ENCODE data around the gene TRDN. TPM values are rescaled to one million over a fixed set of nuclear protein-coding genes. Genes with fewer than 3 reads are reported as not detected.

Gene TRDN
- total RNA-seq, 1 donor from 2014 or later, result 0.06 TPM

DNA sequence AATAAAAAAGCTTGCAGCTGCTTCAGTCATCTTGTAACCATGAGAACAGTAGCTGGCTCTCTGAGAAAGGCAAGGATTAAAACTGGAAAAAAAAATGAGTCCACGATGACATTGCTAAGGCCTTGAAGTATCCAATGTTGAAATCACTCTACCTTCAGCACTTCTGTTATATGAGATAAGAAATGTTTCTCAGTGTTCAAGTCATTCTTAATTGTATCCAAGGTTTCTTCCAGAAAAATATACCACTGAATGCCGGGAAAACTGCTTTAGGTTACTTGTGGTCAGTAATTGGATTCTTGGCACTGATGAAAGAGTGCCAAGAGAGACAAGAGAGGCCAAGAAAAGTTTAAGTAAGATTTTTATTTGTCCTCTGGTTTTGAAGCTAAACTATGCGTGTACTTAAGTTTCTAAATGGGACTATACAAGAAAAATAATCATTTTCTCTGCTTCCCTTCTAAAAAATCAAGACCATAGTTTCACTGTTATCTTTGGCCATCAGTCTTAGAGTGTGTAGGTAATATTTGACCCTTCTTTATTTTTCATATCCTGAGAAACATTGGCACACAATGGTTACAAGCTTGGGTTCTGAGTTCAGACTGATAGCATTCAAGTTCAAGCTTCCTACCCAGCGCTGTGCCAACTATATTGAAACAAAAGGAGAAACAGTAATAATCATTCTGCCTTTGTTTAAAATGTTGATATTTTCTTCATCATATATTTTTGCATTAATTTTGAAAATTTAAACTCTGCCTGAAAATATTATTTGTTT lies 84.6 kb downstream of the TRDN start:
- Mint-ChIP-seq H3K27me3 (ENCODE audit: insufficient read depth, low read depth) (no peaks in the 10 kb centered on the region), H3K27ac (no peak overlapping the region), H3K4me3 (no peak overlapping the region), H3K36me3 (no peaks in the 10 kb centered on the region), H3K9me3 (no peaks in the 10 kb centered on the region), H3K4me1 (no peaks in the 10 kb centered on the region)
- no peaks in the 10 kb centered on the region for H3K27me3 ChIP-seq
- H3K9me3 ChIP-seq (ENCODE audit: low read depth), result no peaks in the 10 kb centered on the region
- no peaks in the 10 kb centered on the region for H3K79me2 ChIP-seq (ENCODE audit: low read depth)
- H3K4me1 ChIP-seq, result no peaks in the 10 kb centered on the region
- no peak overlapping the region for H3K4me2 ChIP-seq
- no peaks in the 10 kb centered on the region for H4K20me1 ChIP-seq (ENCODE audit: low read depth)
- no peak overlapping the region for H3K9ac ChIP-seq
- H3K4me3 ChIP-seq, result no peak overlapping the region
- H3K27ac ChIP-seq, result no peak overlapping the region
- TF ChIP-seq CTCF (IDR thresholded peaks at IDR 0.05) (no peak), EZH2phosphoT487 (IDR thresholded peaks at IDR 0.05) (no peak), EZH2 (IDR thresholded peaks at IDR 0.05) (no peak)
- DNase-seq (ENCODE audit: low spot score), result no peak
- H3K36me3 ChIP-seq, result no peaks in the 10 kb centered on the region
- no peaks in the 10 kb centered on the region for H3F3A ChIP-seq (ENCODE audit: low read depth)
- H2AFZ ChIP-seq (replicated peaks), result no peak overlapping the region

- no peaks in the 10 kb centered on the region for H3K9me3 Mint-ChIP-seq
- no peak overlapping the region for H2AFZ ChIP-seq (replicated peaks)
- H4K20me1 ChIP-seq (ENCODE audit: low read depth), result no peaks in the 10 kb centered on the region
Observed at GRCh38 chr6:123550052-123550617, 86.6 kb downstream of the TRDN start.

GRCh38 chr6:123549476-123549875 lies 87.3 kb downstream of the TRDN start:
- Histone ChIP-seq H3K36me3 (no peaks in the 10 kb centered on the region), H3K4me3 (no peak overlapping the region), H4K20me1 (ENCODE audit: low read depth) (no peaks in the 10 kb centered on the region), H3K27ac (no peak overlapping the region), H3K9me3 (ENCODE audit: low read depth) (no peaks in the 10 kb centered on the region), H2AFZ (replicated peaks) (no peak overlapping the region), H3K9ac (no peak overlapping the region), H3K79me2 (ENCODE audit: low read depth) (no peaks in the 10 kb centered on the region), H3K4me1 (no peaks in the 10 kb centered on the region), H3F3A (ENCODE audit: low read depth) (no peaks in the 10 kb centered on the region), H3K27me3 (no peaks in the 10 kb centered on the region), H3K4me2 (no peak overlapping the region)
- H3K9me3 Mint-ChIP-seq, result no peaks in the 10 kb centered on the region
- H3K4me3 Mint-ChIP-seq, result no peak overlapping the region
- no peak for DNase-seq (ENCODE audit: low spot score)
- no peak overlapping the region for H3K27ac Mint-ChIP-seq
- H3K36me3 Mint-ChIP-seq, result no peaks in the 10 kb centered on the region
- no peaks in the 10 kb centered on the region for H3K27me3 Mint-ChIP-seq (ENCODE audit: insufficient read depth, low read depth)
- no peaks in the 10 kb centered on the region for H3K4me1 Mint-ChIP-seq
- TF ChIP-seq EZH2 (IDR thresholded peaks at IDR 0.05), result no peak
- TF ChIP-seq EZH2phosphoT487 (IDR thresholded peaks at IDR 0.05), result no peak
- TF ChIP-seq CTCF (IDR thresholded peaks at IDR 0.05), result no peak

More at GRCh38 chr6:123550052-123550617, 86.6 kb downstream of the TRDN start:
- H3K27ac ChIP-seq, result no peak overlapping the region
- no peaks in the 10 kb centered on the region for H3K79me2 ChIP-seq (ENCODE audit: low read depth)
- Mint-ChIP-seq H3K27me3 (ENCODE audit: insufficient read depth, low read depth) (no peaks in the 10 kb centered on the region), H3K4me3 (no peak overlapping the region), H3K27ac (no peak overlapping the region), H3K36me3 (no peaks in the 10 kb centered on the region), H3K4me1 (no peaks in the 10 kb centered on the region)
- H3K27me3 ChIP-seq, result no peaks in the 10 kb centered on the region
- TF ChIP-seq CTCF (IDR thresholded peaks at IDR 0.05), result no peak
- no peak for TF ChIP-seq EZH2phosphoT487 (IDR thresholded peaks at IDR 0.05)
- no peak for TF ChIP-seq EZH2 (IDR thresholded peaks at IDR 0.05)
- no peak overlapping the region for H3K4me3 ChIP-seq
- H3K4me1 ChIP-seq, result no peaks in the 10 kb centered on the region
- H3K9ac ChIP-seq, result no peak overlapping the region
- no peak overlapping the region for H3K4me2 ChIP-seq
- no peaks in the 10 kb centered on the region for H3K36me3 ChIP-seq
- DNase-seq (ENCODE audit: low spot score), result no peak
- no peaks in the 10 kb centered on the region for H3F3A ChIP-seq (ENCODE audit: low read depth)
- no peaks in the 10 kb centered on the region for H3K9me3 ChIP-seq (ENCODE audit: low read depth)
